SU-DHL-6 (cell line): Measurements from ENCODE around the gene SEC14L1.

Source experiments
- CTCF ChIP-seq: fragments of 200-600 bp; sonication (generic); IDR thresholded peaks from one replicate; pipeline ENCODE4 v1.5.1; 2017; ENCODE audit warnings: antibody characterized with exemption, mild to moderate bottlenecking, low read length, moderate library complexity; ENCODE audit not compliant: insufficient read depth, poor library complexity, severe bottlenecking
- EZH2phosphoT487 ChIP-seq: fragments of 200-600 bp; sonication (generic), shearing (Covaris generic); conservative IDR thresholded peaks from 2 replicates; pipeline ENCODE4 v1.6.1; 2018; ENCODE audit warnings: mild to moderate bottlenecking, antibody characterized with exemption, low read length, moderate library complexity, mixed read lengths

GRCh38 chr17:77136420-77136767, 4.4 kb upstream of the SEC14L1 start:
- TF ChIP-seq EZH2phosphoT487 (no peak), CTCF (no peak)
